ENCODE data around the gene PLPP6. TPM values are rescaled to one million over a fixed set of nuclear protein-coding genes. Genes with fewer than 3 reads are reported as not detected.

The PLPP6 gene
- total RNA-seq, 1 experiment from 2014 or later = 30.9 TPM

GRCh38 chr9:4615778-4616177, 46.3 kb upstream of the PLPP6 start:
- peak overlapping the region; percentile 68 for H3K27ac ChIP-seq (ENCODE audit: low read depth, low read length, poor library complexity, severe bottlenecking)
- DNase-seq (ENCODE audit: low spot score) = no peak
- H3K4me1 ChIP-seq (ENCODE audit: insufficient read depth, low read length, poor library complexity, severe bottlenecking) = peaks cover 12% of the 10 kb centered on the region
- peaks cover 26% of the 10 kb centered on the region for H3K36me3 ChIP-seq (ENCODE audit: insufficient read depth, low read length, poor library complexity, severe bottlenecking)
- no peak for TF ChIP-seq CTCF (conservative IDR thresholded peaks at IDR 0.05; ENCODE audit: low read depth, low read length)
- no peak for TF ChIP-seq EZH2 (IDR thresholded peaks at IDR 0.05; ENCODE audit: borderline replicate concordance, low read depth, low read length, poor library complexity, severe bottlenecking)
- no peak overlapping the region for H3K4me3 ChIP-seq (ENCODE audit: low read depth, low read length, poor library complexity, severe bottlenecking)
- intact Hi-C loops (cut with micrococcal nuclease; ENCODE audit: unreplicated experiment) = no loop called here
- POLR2A ChIA-PET (ENCODE audit: low non-redundant PET) = no interaction called here
- no peaks in the 10 kb centered on the region for H3K27me3 ChIP-seq (replicated peaks; ENCODE audit: insufficient read depth, low read depth, low read length, poor library complexity)
- H3K9me3 ChIP-seq (ENCODE audit: low read depth, low read length, poor library complexity, severe bottlenecking) = no peaks in the 10 kb centered on the region
- CTCF ChIA-PET = no interaction called here
- no TSS peak for BruUV-seq (replicated peaks)

- H3K27ac ChIP-seq (ENCODE audit: low read depth, low read length, poor library complexity, severe bottlenecking) = peak overlapping the region; percentile 6
- intact Hi-C loops (cut with micrococcal nuclease; ENCODE audit: unreplicated experiment) = no loop called here
- peaks cover 12% of the 10 kb centered on the region for H3K4me1 ChIP-seq (ENCODE audit: insufficient read depth, low read length, poor library complexity, severe bottlenecking)
- H3K4me3 ChIP-seq (ENCODE audit: low read depth, low read length, poor library complexity, severe bottlenecking) = no peak overlapping the region
- H3K9me3 ChIP-seq (ENCODE audit: low read depth, low read length, poor library complexity, severe bottlenecking) = no peaks in the 10 kb centered on the region
- TF ChIP-seq EZH2 (IDR thresholded peaks at IDR 0.05; ENCODE audit: borderline replicate concordance, low read depth, low read length, poor library complexity, severe bottlenecking) (no peak), CTCF (conservative IDR thresholded peaks at IDR 0.05; ENCODE audit: low read depth, low read length) (no peak)
- CTCF ChIA-PET = no interaction called here
- DNase-seq (ENCODE audit: low spot score) = no peak
- peaks cover 37% of the 10 kb centered on the region for H3K36me3 ChIP-seq (ENCODE audit: insufficient read depth, low read length, poor library complexity, severe bottlenecking)
- no peaks in the 10 kb centered on the region for H3K27me3 ChIP-seq (replicated peaks; ENCODE audit: insufficient read depth, low read depth, low read length, poor library complexity)
- POLR2A ChIA-PET (ENCODE audit: low non-redundant PET) = no interaction called here
- BruUV-seq (replicated peaks) = no TSS peak
Measured at GRCh38 chr9:4617752-4618151, 44.3 kb upstream of the PLPP6 start.

- CTCF ChIA-PET = no interaction called here
- BruUV-seq (replicated peaks) = no TSS peak
- Histone ChIP-seq H3K36me3 (ENCODE audit: insufficient read depth, low read length, poor library complexity, severe bottlenecking) (peaks cover 41% of the 10 kb centered on the region), H3K4me1 (ENCODE audit: insufficient read depth, low read length, poor library complexity, severe bottlenecking) (peaks cover 12% of the 10 kb centered on the region), H3K9me3 (ENCODE audit: low read depth, low read length, poor library complexity, severe bottlenecking) (no peaks in the 10 kb centered on the region), H3K4me3 (ENCODE audit: low read depth, low read length, poor library complexity, severe bottlenecking) (no peak overlapping the region), H3K27me3 (replicated peaks; ENCODE audit: insufficient read depth, low read depth, low read length, poor library complexity) (no peaks in the 10 kb centered on the region), H3K27ac (ENCODE audit: low read depth, low read length, poor library complexity, severe bottlenecking) (no peak overlapping the region)
- DNase-seq (ENCODE audit: low spot score) = no peak
- intact Hi-C loops (cut with micrococcal nuclease; ENCODE audit: unreplicated experiment) = no loop called here
- POLR2A ChIA-PET (ENCODE audit: low non-redundant PET) = no interaction called here
- TF ChIP-seq CTCF (conservative IDR thresholded peaks at IDR 0.05; ENCODE audit: low read depth, low read length) (no peak), EZH2 (IDR thresholded peaks at IDR 0.05; ENCODE audit: borderline replicate concordance, low read depth, low read length, poor library complexity, severe bottlenecking) (no peak)
Measured at GRCh38 chr9:4618700-4619099, 43.4 kb upstream of the PLPP6 start.
